ENCODE data around the gene CUL4A. TPM values are rescaled to one million over a fixed set of nuclear protein-coding genes. Genes with fewer than 3 reads are reported as not detected.

Gene CUL4A
- total and polyA plus RNA-seq, 9 of the 15 experiments (the other 6 are each of a cell fraction or from before 2014, with no cell fraction given), result 21.1 to 92.0 (median 63.2) TPM

GRCh38 chr13:113208421-113209335 lies 735 bp upstream of the CUL4A start, which contains the start of gene PCID2 (continued):
- TF ChIP-seq BRD4 (IDR thresholded peaks at IDR 0.05) (0 out of 2 replicates have a peak, but pooled peaks have one; percentile 71), NR0B1 (IDR thresholded peaks at IDR 0.05; ENCODE audit: partially characterized antibody) (no peak), PATZ1 (CRISPR knock-in tag; IDR thresholded peaks at IDR 0.05; ENCODE audit: borderline replicate concordance) (no peak), MEF2A (IDR thresholded peaks at IDR 0.05; ENCODE audit: control insufficient read depth, low read depth, low read length) (0 out of 2 replicates have a peak, but pooled peaks have one; percentile 15), DIDO1 (tag; IDR thresholded peaks at IDR 0.05; ENCODE audit: low read depth) (peak; percentile 77), HMGN3 (IDR thresholded peaks at IDR 0.05; ENCODE audit: borderline replicate concordance, extremely low read depth, insufficient read length, low read depth, low read length) (peak; percentile 25)

All from K562 (cell line).